HUES6 (cell line): Measurements from ENCODE around the gene SLC44A4.
A peak's percentile ranks its signal among the peaks of the same experiment; 100 is the strongest.
"Not testable (repeated sequence)": the region's sequence is repeated elsewhere in the genome, so short reads cannot be mapped to it uniquely, and the experiment has no call there.

Source experiments
- H3K27ac ChIP-seq: 2 replicates; pipeline ENCODE4 v1.7.0; 2013; ENCODE audit warnings: low read depth, mild to moderate bottlenecking, low read length, inconsistent platforms
- H3K27me3 ChIP-seq: 2 replicates; pipeline ENCODE4 v1.6.1; 2013; ENCODE audit warnings: low read length; ENCODE audit not compliant: control insufficient read depth, insufficient read depth
- H3K36me3 ChIP-seq: 2 replicates; pipeline ENCODE4 v1.6.1; 2013; ENCODE audit warnings: low read length; ENCODE audit not compliant: control insufficient read depth, insufficient read depth
- H3K4me1 ChIP-seq: 2 replicates; pipeline ENCODE4 v1.6.1; 2013; ENCODE audit warnings: low read length; ENCODE audit not compliant: control insufficient read depth, insufficient read depth
- H3K4me3 ChIP-seq: 2 replicates; pipeline ENCODE4 v1.5.1; 2013; ENCODE audit warnings: low read depth, low read length
- H3K9ac ChIP-seq: one replicate; pipeline ENCODE4 v1.6.1; 2013; ENCODE audit warnings: mild to moderate bottlenecking, low read length
- H3K9me3 ChIP-seq: 2 replicates; pipeline ENCODE4 v1.6.1; 2013; ENCODE audit warnings: low read depth, low read length; ENCODE audit not compliant: control insufficient read depth, insufficient read depth

The SLC44A4 gene

GRCh38 chr6:31851980-31852718 is 26.6 kb downstream of the SLC44A4 start:
- H3K36me3 ChIP-seq, H3K27ac ChIP-seq, H3K4me3 ChIP-seq, H3K9ac ChIP-seq, H3K27me3 ChIP-seq, H3K4me1 ChIP-seq: not testable (repeated sequence)
- H3K9me3 ChIP-seq, result peaks cover 11% of the 10 kb centered on the region

GRCh38 chr6:31851485-31851832 is 27.3 kb downstream of the SLC44A4 start:
- H3K27ac ChIP-seq, result no peak overlapping the region
- H3K9me3 ChIP-seq, result peaks cover 11% of the 10 kb centered on the region
- H3K27me3 ChIP-seq, result no peaks in the 10 kb centered on the region
- no peak overlapping the region for H3K9ac ChIP-seq
- no peaks in the 10 kb centered on the region; the same call in 1 of the 2 replicates for H3K36me3 ChIP-seq
- no peaks in the 10 kb centered on the region for H3K4me1 ChIP-seq
- no peak overlapping the region for H3K4me3 ChIP-seq

- Histone ChIP-seq H3K27me3 (no peaks in the 10 kb centered on the region), H3K36me3 (no peaks in the 10 kb centered on the region; the same call in 1 of the 2 replicates), H3K27ac (no peak overlapping the region), H3K9me3 (peaks cover 11% of the 10 kb centered on the region), H3K4me3 (no peak overlapping the region), H3K9ac (no peak overlapping the region), H3K4me1 (no peaks in the 10 kb centered on the region)
These were observed 27.9 kb downstream of the SLC44A4 start for GRCh38 chr6:31850765-31851484.

- H3K9ac ChIP-seq, result no peak overlapping the region
- H3K27me3 ChIP-seq, result no peaks in the 10 kb centered on the region
- no peaks in the 10 kb centered on the region for H3K9me3 ChIP-seq
- H3K36me3 ChIP-seq, result no peaks in the 10 kb centered on the region
- H3K27ac ChIP-seq, result no peak overlapping the region
- no peak overlapping the region for H3K4me3 ChIP-seq
- no peaks in the 10 kb centered on the region for H3K4me1 ChIP-seq
These were observed 31.4 kb downstream of the SLC44A4 start for GRCh38 chr6:31847276-31847978.

GRCh38 chr6:31844507-31844906 is 34.3 kb downstream of the SLC44A4 start:
- Histone ChIP-seq H3K27ac (no peak overlapping the region), H3K9ac (no peak overlapping the region), H3K4me3 (no peak overlapping the region), H3K4me1 (no peaks in the 10 kb centered on the region), H3K36me3 (peaks cover 17% of the 10 kb centered on the region), H3K9me3 (no peaks in the 10 kb centered on the region), H3K27me3 (no peaks in the 10 kb centered on the region)

GRCh38 chr6:31842053-31842452 is 36.7 kb downstream of the SLC44A4 start:
- Histone ChIP-seq H3K36me3 (peaks cover 41% of the 10 kb centered on the region), H3K9ac (no peak overlapping the region), H3K4me3 (no peak overlapping the region), H3K27ac (no peak overlapping the region), H3K4me1 (peaks cover 6% of the 10 kb centered on the region), H3K9me3 (no peaks in the 10 kb centered on the region), H3K27me3 (no peaks in the 10 kb centered on the region)

GRCh38 chr6:31839779-31840126 is 39.0 kb downstream of the SLC44A4 start:
- H3K27ac ChIP-seq, H3K9me3 ChIP-seq, H3K4me3 ChIP-seq, H3K9ac ChIP-seq, H3K27me3 ChIP-seq: not testable (repeated sequence)
- H3K4me1 ChIP-seq, result peaks cover 12% of the 10 kb centered on the region
- H3K36me3 ChIP-seq, result peaks cover 63% of the 10 kb centered on the region

GRCh38 chr6:31838968-31839367 is 39.8 kb downstream of the SLC44A4 start:
- Histone ChIP-seq H3K27me3 (no peaks in the 10 kb centered on the region), H3K36me3 (peaks cover 63% of the 10 kb centered on the region), H3K9ac (no peak overlapping the region), H3K9me3 (no peaks in the 10 kb centered on the region), H3K4me1 (peaks cover 12% of the 10 kb centered on the region), H3K4me3 (peak overlapping the region; percentile 15; the same call in 1 of the 2 replicates), H3K27ac (no peak overlapping the region)

- not testable (repeated sequence) for H3K9me3 ChIP-seq, H3K9ac ChIP-seq, H3K27me3 ChIP-seq, H3K27ac ChIP-seq
- Histone ChIP-seq H3K4me1 (peaks cover 12% of the 10 kb centered on the region), H3K36me3 (peaks cover 63% of the 10 kb centered on the region), H3K4me3 (peak overlapping the region; percentile 99)
These were observed 40.7 kb downstream of the SLC44A4 start for GRCh38 chr6:31838114-31838553.

- Histone ChIP-seq H3K27ac (no peak overlapping the region), H3K9ac (peak overlapping the region; percentile 100), H3K4me1 (peaks cover 12% of the 10 kb centered on the region), H3K36me3 (peaks cover 63% of the 10 kb centered on the region), H3K27me3 (no peaks in the 10 kb centered on the region), H3K9me3 (no peaks in the 10 kb centered on the region), H3K4me3 (peak overlapping the region; percentile 99)
These were observed 41.3 kb downstream of the SLC44A4 start for GRCh38 chr6:31837369-31838113.
